NCI-H748 (cell line): Measurements from ENCODE around the gene PXK.

Experiments used
- DNase-seq: peaks from one replicate; lab custom pipeline; 2025; ENCODE audit not compliant: unreplicated experiment; lab: John Stamatoyannopoulos, UW

PXK gene

GRCh38 chr3:58346368-58346767 lies 13.7 kb downstream of the PXK start:
- DNase-seq: no peak

GRCh38 chr3:58347984-58348383 lies 15.3 kb downstream of the PXK start:
- no peak for DNase-seq

GRCh38 chr3:58349792-58350626 lies 17.3 kb downstream of the PXK start:
- no peak for DNase-seq

DNA sequence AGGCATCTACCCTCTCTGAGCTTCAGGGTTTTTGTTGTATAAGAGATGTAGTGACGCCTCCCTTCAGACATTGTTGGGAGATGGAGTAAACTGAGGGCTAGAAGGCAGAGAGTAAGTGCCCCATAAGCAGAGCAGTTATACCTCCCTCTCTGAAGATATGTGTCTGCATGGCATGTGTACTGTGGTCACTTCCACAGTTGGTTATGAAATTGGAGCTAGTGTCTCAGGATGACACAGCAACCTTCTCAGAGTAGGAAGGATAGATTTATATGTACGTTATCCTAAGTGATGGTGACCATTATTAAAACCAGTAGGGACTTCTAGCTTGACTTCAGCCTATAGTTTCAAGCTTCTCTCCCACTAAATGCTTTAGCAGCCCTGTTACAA lies 17.9 kb downstream of the PXK start:
- DNase-seq: no peak

- peak; percentile 1 for DNase-seq
Measured at GRCh38 chr3:58351920-58352319, 19.2 kb downstream of the PXK start.

DNA sequence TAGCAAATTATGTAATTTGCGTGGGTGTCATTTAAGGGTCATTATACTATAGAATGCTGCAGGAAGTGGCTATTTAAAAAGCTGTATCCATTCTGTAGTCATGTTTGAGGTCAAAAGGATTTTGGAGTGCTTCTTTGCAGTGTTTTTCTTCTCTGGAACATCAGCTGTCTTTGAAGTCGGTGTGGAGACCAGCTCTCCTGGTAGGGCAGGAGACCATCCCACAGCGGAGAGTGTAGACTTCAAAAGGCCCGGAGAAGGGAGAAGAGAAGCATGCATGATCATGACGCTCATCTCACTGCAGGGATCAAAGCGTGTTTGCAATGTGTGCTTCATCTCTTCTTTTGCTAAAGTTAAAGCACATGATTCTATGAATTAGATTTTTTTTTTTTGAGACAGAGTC lies 19.9 kb downstream of the PXK start:
- DNase-seq: no peak

DNA sequence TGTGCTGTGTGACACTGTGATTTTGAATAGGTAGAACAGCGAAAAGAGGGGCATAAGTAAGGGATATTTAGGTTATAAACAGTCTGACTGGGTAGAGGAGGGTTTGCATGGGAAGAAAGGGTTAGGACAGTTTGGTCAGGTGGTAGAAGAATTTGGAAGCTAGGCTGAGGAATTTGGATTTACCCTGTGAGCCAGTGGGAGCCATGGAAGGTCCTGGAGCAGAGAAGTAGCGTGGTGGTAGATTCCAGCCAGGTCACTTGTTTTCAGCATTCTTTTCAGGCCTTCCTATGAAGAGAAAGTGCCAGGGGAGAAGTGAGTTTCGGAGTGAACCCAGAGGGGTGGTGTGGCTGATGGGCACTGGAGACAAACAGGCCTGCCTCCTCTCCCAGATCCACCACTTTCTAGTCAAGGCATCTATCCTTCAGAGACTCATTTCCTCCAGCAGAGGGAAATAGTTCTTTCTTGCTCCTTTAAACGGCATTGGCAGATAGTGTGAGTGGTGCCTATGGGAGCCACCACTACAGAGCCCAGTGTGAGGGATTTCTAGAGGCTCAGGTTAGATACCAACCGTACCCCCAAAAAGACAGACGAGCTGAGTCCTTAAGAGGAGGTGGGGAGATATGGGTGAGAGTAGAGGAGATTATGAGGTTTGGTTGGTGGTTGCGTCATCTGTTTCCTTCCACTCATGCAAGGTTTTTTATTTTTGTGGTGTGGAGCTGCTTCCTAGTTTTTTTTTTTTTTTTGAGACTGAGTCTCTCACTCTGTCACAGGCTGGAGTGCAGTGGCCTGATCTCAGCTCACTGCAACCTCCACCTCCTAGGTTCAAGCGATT lies 21.2 kb downstream of the PXK start:
- no peak for DNase-seq

DNA sequence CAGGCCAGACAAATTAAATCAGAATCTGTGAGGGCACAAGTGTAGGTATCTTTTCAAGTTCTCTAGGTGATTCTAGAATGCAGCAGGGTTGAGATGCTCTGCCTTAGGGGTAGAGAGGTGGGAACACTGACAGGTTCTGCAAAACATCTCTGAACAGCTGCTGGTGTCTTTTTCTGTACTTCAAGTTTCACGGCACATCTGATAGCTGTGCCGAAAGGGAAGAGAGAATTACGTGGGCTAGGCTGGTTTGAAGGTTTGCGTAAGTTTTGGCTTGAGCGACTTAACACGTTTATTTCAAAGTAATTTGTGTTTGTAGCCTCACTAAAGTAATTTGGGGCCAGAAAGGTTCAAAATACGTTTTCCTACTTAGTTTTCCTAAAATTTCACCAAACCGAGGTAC lies 22.5 kb downstream of the PXK start:
- DNase-seq: no peak

- DNase-seq: no peak
Measured at GRCh38 chr3:58356054-58356453, 23.4 kb downstream of the PXK start.

- DNase-seq: no peak
Measured at GRCh38 chr3:58357402-58357801, 24.7 kb downstream of the PXK start.

GRCh38 chr3:58358092-58358491 lies 25.4 kb downstream of the PXK start:
- DNase-seq: no peak

DNA sequence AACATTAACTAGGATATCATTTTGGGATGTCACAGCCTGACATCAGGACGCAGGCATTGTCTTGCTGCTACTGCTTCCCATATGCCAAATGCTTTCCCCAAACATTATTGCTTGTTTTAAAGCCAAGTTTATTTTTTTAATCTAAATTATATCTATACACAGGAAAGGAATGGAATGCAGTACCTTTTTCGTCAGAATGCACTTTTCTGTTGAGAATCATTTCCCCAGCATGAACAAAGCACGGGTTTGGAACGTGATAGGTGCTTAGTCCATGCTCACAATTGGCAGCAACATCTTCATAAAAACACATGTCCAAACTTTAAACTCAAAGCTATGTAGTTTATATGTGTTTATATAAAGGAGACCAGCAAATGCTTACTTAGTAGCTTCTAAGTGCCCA lies 26.1 kb downstream of the PXK start:
- no peak for DNase-seq

GRCh38 chr3:58359621-58360020 lies 26.9 kb downstream of the PXK start:
- no peak for DNase-seq

DNA sequence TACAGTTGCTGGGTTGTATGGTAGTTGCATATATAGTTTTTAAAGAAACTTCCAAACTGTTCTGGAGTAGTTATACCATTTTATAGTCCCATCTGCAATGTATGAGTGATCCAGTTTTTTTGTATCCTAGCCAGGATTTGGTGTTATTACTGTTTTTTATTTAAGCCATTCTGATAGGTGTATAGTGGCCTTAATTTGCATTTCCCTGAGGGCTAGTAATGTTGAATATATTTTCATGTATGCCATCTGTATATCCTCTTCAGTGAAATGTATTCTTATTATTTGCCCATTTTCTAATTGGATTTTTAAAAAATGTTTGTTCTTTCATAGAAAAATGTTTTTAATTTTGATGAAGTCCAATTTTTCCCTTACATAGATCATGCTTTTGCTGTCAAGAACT lies 29.2 kb downstream of the PXK start:
- DNase-seq: no peak

- DNase-seq: no peak
Measured at GRCh38 chr3:58366699-58367098, 34.0 kb downstream of the PXK start.

GRCh38 chr3:58369038-58369437 lies 36.3 kb downstream of the PXK start:
- no peak for DNase-seq

DNA sequence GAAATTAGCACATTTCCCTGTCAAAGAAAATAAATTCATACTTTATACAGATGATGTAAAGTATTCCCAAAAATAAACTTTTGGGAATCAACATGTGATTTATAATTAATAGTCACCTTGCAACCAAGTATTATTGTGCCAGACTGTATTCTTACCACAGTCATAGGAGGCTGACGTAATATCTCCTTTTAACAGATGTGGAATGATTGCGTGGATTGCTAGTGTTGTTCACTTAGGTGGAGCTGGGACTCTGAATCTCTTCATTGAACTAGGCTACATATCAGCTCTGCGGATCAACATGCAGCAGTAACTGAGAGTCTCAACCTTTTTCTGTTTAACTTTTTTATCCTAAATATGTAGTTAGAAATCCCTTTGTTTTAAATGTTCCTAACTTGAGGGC lies 37.2 kb downstream of the PXK start:
- DNase-seq: no peak

DNA sequence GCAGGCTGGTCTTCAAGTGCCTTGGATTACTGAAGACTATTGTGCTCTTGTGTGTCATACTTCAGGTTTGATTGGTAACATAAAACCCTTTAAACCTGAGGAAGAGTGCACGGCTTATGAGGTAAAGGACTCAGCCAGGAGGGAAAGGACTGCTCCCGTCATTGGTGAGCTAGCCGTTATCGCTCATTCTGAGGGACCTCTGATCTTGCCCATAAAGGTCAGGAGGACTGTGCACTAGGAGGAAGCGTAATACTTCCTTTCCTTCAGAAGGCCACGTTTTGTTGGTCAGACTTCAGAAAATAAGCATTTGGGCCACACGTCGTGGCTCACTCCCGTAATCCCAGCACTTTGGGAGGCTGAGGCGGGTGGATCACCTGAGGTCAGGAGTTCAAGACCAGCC lies 37.7 kb downstream of the PXK start:
- DNase-seq: no peak

GRCh38 chr3:58371754-58372153 lies 39.1 kb downstream of the PXK start:
- no peak for DNase-seq

- no peak for DNase-seq
Measured at GRCh38 chr3:58375254-58375653, 42.6 kb downstream of the PXK start.

DNA sequence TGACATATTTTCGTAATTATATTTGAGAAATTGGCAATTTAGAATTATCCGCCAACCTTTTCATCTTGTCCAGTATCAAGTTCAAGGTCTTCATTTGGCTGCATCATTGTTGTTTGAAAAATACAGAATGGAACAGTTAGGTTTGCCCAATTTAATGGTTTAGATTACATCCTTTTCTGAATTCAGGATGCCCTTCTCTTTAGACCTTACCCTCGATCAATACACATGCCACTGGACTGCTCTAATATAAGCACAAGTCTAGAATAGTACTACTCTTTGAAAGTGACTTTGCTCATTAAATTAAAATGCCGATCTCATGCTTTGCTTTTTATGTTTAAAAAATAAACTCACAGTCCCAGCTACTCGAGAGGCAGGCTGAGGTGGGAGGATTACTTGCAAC lies 44.5 kb downstream of the PXK start:
- DNase-seq: no peak

- DNase-seq: no peak
Measured at GRCh38 chr3:58377750-58378149, 45.1 kb downstream of the PXK start.
